22Rv1 (cell line): ENCODE results near the gene DCN.

Experiments
- H3K27ac ChIP-seq: fragments of 450-650 bp; 2 replicates; pipeline ENCODE4 v1.5.1; 2017
- ZFX ChIP-seq: fragments of 450-650 bp; IDR thresholded peaks from 2 replicates; pipeline ENCODE4 v1.6.1; 2017; ENCODE audit warnings: antibody characterized with exemption, borderline replicate concordance
- TF ChIP-seq, protein P1 (sequence below): fragments of 450-650 bp; IDR thresholded peaks from 2 replicates; pipeline ENCODE4 v1.5.1; 2017; ENCODE audit warnings: mild to moderate bottlenecking

Gene DCN

DNA sequence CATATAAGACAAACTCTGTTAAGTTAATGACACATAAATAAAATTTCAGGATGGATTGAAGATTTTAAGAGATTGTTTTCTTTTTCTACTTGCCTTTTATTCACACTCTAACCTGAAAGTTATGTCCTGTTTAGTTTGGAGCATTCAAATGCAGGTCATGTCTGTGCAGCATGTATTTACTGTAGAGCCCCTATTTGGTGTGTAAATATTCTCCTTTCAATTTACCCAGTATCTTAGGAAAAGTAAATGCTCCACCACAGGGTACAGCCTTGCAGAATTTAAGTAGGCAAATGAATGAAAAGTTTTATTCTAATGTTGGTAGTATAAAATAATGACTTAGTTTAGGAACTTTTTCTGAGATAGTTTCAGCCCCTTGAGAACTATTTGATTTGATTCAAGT, 6.2 kb upstream of the DCN start:
- TF ChIP-seq ZFX: no peak
- TF ChIP-seq, protein P1, sequence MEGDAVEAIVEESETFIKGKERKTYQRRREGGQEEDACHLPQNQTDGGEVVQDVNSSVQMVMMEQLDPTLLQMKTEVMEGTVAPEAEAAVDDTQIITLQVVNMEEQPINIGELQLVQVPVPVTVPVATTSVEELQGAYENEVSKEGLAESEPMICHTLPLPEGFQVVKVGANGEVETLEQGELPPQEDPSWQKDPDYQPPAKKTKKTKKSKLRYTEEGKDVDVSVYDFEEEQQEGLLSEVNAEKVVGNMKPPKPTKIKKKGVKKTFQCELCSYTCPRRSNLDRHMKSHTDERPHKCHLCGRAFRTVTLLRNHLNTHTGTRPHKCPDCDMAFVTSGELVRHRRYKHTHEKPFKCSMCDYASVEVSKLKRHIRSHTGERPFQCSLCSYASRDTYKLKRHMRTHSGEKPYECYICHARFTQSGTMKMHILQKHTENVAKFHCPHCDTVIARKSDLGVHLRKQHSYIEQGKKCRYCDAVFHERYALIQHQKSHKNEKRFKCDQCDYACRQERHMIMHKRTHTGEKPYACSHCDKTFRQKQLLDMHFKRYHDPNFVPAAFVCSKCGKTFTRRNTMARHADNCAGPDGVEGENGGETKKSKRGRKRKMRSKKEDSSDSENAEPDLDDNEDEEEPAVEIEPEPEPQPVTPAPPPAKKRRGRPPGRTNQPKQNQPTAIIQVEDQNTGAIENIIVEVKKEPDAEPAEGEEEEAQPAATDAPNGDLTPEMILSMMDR: no peak
- H3K27ac ChIP-seq: no peak overlapping the region

DNA sequence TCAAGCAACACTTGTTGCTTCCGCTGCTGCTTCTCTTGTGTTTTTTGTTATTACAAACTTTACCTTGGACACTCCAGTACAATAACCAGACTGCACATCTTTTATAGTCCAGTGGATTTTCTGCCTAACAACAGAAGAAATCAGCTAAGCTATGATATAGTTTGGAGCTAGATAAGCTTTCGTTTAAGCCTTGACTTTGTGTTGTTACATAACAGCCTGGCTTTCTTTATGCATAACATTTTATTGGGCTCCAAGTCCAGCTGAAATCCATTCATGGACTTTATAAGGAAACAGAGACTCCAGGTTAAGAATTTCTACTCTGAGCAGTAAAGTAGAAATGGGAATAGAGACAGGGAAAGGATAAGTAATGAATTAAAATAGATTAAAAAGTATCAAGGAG, 3.5 kb upstream of the DCN start:
- TF ChIP-seq, protein P1: no peak
- no peak for TF ChIP-seq ZFX
- no peak overlapping the region for H3K27ac ChIP-seq

DNA sequence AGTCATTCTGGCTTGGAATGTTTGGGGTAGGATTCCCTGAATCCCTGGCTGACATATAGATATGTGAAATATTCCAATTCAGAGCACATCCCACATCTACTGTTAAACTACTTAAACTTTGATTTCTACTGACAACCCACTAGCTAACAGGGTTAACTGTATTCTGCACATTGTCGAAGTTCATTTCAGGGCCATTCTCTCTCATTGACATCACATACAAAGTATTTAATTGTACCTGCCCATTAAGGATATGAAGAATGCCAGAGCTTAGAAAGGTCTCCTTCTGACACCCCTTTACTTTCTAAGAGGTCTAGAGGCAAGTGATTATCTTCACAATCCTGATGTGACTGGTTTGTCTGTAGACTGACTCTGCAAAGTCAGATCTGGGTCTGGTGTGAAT, 2.8 kb upstream of the DCN start:
- TF ChIP-seq, protein P1: no peak
- no peak overlapping the region for H3K27ac ChIP-seq

DNA sequence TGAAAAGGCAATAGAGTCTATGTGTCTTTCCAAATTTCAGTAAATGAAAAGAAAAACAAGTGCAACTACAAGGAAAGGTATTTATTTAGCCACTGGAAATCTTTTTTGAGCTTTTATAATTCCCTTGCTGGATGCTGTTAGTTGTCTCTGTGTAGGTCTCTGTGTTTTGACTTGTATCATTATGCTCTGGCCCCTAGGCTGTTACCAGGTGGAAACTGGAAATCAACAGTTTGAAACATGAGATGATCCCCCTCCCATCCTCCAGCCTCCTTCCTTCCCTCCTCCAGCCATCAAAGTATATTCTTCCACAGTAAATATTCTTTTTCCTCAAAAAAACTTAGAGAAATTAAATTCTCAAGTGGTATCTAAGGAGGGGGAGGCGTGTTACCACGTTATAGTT, 934 bp upstream of the DCN start:
- TF ChIP-seq ZFX: no peak
- TF ChIP-seq, protein P1: no peak
- no peak overlapping the region for H3K27ac ChIP-seq

DNA sequence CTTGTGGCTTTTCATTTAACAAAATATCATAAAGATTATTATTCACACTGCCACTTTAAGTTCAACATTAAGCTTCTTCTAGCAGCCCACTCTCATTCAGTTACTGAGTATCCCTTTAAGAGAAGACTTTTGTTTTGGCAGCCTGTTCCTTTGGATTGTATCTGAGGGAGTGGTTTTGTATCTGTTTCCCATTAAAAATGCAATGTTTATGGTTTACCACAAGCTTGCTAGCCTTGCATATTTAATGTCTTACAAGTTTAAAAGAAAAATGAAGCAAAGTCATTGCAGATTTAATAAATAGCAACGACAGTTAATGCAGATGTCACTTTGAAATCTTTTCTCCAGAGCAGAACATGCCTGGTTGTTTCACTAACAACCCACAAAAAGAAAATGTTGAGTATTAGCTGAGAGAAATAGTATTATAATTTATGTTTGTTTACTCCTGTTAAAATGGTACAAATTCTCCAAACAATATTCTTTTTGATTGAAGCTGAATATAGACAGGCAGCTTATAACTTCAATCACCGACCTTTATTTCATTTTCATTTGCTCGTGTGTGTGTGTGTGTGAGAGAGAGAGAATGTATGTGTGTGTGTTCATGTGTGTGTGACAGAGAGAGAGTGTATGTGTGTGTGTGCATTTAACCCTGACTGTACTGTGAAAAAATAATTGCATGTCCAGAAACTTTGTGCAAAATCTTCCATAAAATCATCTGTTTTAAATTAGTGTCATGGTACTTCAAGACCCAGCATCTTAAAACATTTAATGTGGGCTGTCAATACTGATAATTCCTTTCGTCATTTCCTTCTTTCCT, 1.8 kb downstream of the DCN start:
- no peak overlapping the region for H3K27ac ChIP-seq
- no peak for TF ChIP-seq ZFX
- TF ChIP-seq, protein P1: no peak

DNA sequence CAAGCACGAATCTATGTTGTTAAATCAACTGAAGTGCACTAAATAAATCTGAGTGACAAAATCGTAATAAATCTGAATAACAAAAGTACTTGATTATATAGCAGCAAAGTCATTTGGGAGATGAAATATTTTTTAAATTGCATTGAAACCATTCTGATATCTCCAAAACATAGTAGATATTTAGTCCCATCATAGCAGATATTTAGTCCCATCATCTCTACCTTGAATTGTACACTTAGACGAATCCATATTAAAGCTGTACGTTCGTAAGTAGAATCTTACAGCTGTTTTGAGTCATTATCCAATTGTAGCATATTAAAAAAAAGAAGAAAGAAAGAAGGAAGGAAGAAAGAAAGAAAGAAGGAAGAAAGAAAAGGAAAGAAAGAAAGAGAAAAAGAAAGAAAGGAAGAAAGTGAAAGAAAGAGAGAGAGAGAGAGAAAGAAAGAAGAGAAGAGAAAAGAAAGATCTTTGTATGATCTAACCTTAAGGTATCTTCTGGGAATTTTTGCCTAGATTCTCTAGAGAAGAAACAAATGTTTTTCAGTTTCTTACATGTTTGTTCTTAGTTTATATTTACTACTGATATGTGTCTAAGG, 2.6 kb downstream of the DCN start:
- TF ChIP-seq, protein P1: no peak
- TF ChIP-seq ZFX: no peak
- no peak overlapping the region for H3K27ac ChIP-seq

DNA sequence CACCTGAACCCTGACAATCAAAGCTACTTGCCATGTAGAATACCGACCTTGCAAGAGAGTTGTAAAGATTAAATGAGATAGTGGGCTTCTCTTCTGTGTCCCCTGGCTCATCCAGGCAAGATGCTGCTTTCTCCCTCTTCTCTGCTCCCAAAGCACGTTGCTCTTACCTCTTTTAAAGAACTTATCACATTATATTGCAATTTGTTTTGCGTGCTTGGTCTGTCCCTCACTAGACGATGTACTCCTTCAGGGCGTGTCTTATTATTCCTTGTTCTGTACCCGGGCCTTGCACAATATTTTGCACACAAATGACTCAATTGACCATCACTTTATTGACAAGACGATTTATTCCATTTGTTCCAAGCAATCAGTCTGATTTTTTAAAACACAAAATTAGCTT, 3.3 kb downstream of the DCN start:
- TF ChIP-seq, protein P1: no peak
- no peak for TF ChIP-seq ZFX

More for the DNA sequence above, 3.3 kb downstream of the DCN start:
- H3K27ac ChIP-seq: no peak overlapping the region
